Activated CD4-positive, alpha-beta memory T cell treated with anti-CD3 and anti-CD28 coated beads for 36 hours (primary cell): ENCODE measurements around the gene LAMTOR4. TPM values are rescaled to one million over a fixed set of nuclear protein-coding genes. Genes with fewer than 3 reads are reported as not detected.
A peak's percentile ranks its signal among the peaks of the same experiment; 100 is the strongest.

Experiments used
- CTCF ChIA-PET: fragments of 350-600 bp; sonication (Branson Sonifier 250); formaldehyde crosslinking; loops from one replicate; lab custom pipeline; 2021; ENCODE audit warnings: antibody characterized with exemption, inconsistent platforms; lab: Charles Lee
- POLR2A ChIA-PET: fragments of 350-600 bp; sonication (Branson Sonifier 250); formaldehyde crosslinking; loops from one replicate; lab custom pipeline; 2021; ENCODE audit warnings: antibody characterized with exemption; lab: Charles Lee
- DNase-seq: peaks from one replicate; pipeline ENCODE4 v3.0.0-alpha.2; 2020
- H3K27ac Mint-ChIP-seq: one replicate; pipeline ENCODE4 v1.8.0; 2021; ENCODE audit warnings: mixed read lengths
- H3K27me3 Mint-ChIP-seq: one replicate; pipeline ENCODE4 v1.8.0; 2021; ENCODE audit warnings: mixed read lengths
- H3K36me3 Mint-ChIP-seq: one replicate; pipeline ENCODE4 v1.8.0; 2021; ENCODE audit warnings: mixed read lengths
- H3K4me1 Mint-ChIP-seq: one replicate; pipeline ENCODE4 v1.8.0; 2021; ENCODE audit warnings: low read depth, mixed read lengths
- H3K4me3 Mint-ChIP-seq: one replicate; pipeline ENCODE4 v1.8.0; 2021; ENCODE audit warnings: mild to moderate bottlenecking, mixed read lengths
- H3K9me3 Mint-ChIP-seq: one replicate; pipeline ENCODE4 v1.8.0; 2021; ENCODE audit warnings: mixed read lengths
- intact Hi-C: fragments of 100-400 bp; cut with micrococcal nuclease; formaldehyde crosslinking; loops from one replicate; pipeline ENCODE4 v1.15.1; 2023
- total RNA-seq, 2 experiments: library from RNA; stranded (reverse); gene quantifications; one replicate each; pipeline ENCODE4 v1.2.3, GENCODE V29; 2021

Gene LAMTOR4
- total RNA-seq, result 100 to 1,000 TPM; 136 to 151 TPM

GRCh38 chr7:100148559-100149328, at the start of gene LAMTOR4:
Gene LAMTOR4 (plus strand): TSS chr7:100148918. CDS start chr7:100148973, 55 bp downstream.
- ChIA-PET POLR2A (interaction anchor here (0.6 to 1.6 kb wide), 9 partner anchors 9 to 280 kb away, joined by 3 to 4 read pairs (median 3); partner anchors contain the start of genes CNPY4, GPC2, MCM7 and ZCWPW1), CTCF (interaction anchor here (1.0 to 6.2 kb wide), 4 partner anchors 8 to 69 kb away, joined by 4 to 46 read pairs (median 8); no protein-coding TSS in a partner anchor)
- Mint-ChIP-seq H3K27me3 (no peaks in the 10 kb centered on the region), H3K36me3 (peaks cover 15% of the 10 kb centered on the region), H3K27ac (peak within 1 kb of the TSS; percentile 94), H3K4me1 (peaks cover 25% of the 10 kb centered on the region), H3K4me3 (peak within 1 kb of the TSS; percentile 95), H3K9me3 (no peaks in the 10 kb centered on the region)
- intact Hi-C loops, result loop anchor here (1.0 to 2.0 kb wide), 5 partner anchors 10 to 280 kb away; partner anchors contain the start of genes GPC2, MBLAC1, STAG3 and TRAPPC14
- DNase-seq, result peak; percentile 99

DNA sequence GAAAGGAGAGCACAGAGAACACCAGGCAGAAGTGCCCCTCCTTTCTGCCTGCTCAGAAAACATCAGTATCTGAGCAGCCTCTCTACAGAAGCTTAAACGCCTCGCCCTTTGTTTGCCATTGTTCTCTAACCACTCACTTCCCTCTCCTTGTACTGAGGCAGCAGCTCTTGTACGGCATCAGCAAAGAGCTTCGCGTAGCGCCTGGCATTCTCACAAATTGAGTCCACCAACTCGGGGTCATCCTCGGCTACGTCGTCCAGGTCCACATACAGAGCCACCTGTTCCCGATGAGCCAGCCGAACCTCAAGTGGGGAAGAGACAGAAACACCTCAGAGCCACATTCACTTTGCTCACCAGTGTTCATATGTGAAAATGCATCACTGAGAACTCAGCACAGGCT, 49.3 kb upstream of the LAMTOR4 start:
- CTCF ChIA-PET, result interaction anchor here (3.1 kb wide), 1 partner anchor 10 kb away, joined by 11 read pairs; the partner anchor contains the start of gene COPS6
- intact Hi-C loops, result no loop called here
- no peaks in the 10 kb centered on the region for H3K9me3 Mint-ChIP-seq
- H3K36me3 Mint-ChIP-seq, result peaks cover 59% of the 10 kb centered on the region
- no peak for DNase-seq
- H3K27me3 Mint-ChIP-seq, result no peaks in the 10 kb centered on the region
- peaks cover 50% of the 10 kb centered on the region for H3K4me1 Mint-ChIP-seq
- H3K4me3 Mint-ChIP-seq, result peak overlapping the region; percentile 90
- H3K27ac Mint-ChIP-seq, result peak overlapping the region; percentile 95
- POLR2A ChIA-PET, result interaction anchor here (1.1 to 3.5 kb wide), 2 partner anchors 10 to 13 kb away, joined by 3 to 44 read pairs; partner anchors contain the start of gene COPS6

DNA sequence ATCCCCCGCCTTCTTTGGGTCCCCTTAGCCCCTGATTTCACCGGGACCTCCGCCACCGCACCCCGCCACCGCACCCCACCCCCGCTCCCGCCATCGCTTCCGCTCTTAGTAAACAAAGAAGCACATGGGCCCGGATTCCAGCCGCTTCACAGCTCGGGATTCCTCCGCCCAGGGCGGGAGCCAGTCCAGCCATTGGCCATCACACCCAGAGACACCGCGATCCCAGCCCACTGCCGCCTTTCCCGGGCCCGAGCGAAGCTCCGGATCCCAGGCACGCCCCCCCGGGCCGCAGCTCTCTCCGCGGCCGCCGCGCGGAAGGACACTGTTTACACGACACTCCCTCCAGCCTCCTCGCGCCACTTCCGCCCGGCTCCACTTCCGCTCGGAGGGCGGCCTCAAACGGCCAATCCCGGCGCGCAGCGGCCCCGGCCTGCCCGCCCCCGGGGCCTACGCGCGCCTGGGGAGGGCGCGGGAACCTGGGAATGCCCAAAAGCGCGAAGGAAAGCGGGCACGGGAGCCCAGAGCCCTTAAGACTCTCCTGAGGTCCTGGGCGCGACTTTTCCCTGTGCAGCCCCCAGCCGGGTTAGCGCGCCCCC, 48.2 kb upstream of the LAMTOR4 start:
- ChIA-PET CTCF (interaction anchor here (0.9 to 3.1 kb wide), 6 partner anchors 11 to 31 kb away, joined by 3 to 21 read pairs (median 6); partner anchors contain the start of gene COPS6), POLR2A (interaction anchor here (0.9 to 3.5 kb wide), 13 partner anchors 8 to 328 kb away, joined by 3 to 44 read pairs (median 7); partner anchors contain the start of genes COPS6, LAMTOR4, MBLAC1 and MEPCE)
- DNase-seq, result peak; percentile 91
- Mint-ChIP-seq H3K36me3 (peaks cover 54% of the 10 kb centered on the region), H3K4me3 (peak overlapping the region; percentile 90), H3K9me3 (no peaks in the 10 kb centered on the region), H3K4me1 (peaks cover 44% of the 10 kb centered on the region), H3K27me3 (no peaks in the 10 kb centered on the region), H3K27ac (peak overlapping the region; percentile 95)
- intact Hi-C loops, result loop anchor here (1.0 kb wide), 4 partner anchors 11 to 27 kb away; partner anchors contain the start of genes CNPY4, TAF6 and ZNF3

DNA sequence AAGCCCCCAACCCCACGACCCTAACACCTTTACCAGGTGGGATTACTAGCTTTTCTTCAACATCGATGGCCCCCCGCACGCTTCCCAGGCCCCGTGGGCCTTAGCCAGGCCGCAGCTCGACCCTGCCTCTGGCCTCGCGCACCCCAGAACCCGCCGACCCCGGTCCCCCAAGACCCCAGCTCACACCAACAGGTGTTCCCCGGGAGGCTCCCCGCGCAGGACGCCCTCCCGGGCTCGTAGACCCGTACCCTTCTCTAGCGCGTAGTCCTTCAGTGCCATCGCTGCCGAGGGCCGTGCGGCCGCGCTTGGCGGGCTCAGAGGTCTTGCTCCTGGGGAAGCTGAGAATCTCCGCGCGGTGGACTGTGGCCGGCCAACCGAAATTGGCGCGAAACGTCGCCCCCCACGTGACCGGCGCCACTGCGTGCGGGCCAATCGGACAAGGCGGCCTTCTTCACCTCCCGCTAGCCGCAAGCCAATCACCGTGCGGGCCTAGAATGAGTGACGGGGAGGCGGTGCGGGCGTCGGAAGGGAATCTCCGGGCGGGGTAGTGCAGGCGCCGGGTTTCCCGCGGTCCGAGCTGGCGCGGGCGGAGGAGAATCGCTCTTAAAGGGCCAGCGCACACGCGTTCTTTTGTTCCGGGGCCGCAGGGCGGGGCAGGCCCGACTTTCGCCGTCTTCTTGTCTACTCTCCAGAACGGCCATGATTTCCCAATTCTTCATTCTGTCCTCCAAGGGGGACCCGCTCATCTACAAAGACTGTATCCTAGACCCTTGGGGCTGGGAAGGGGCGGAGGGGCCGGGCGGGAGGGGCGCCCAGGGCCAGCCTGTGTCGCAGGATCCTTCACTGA, 47.5 kb upstream of the LAMTOR4 start, which contains the start of the genes AP4M1 and MCM7:
TSS of gene AP4M1 (plus strand) at position 628 of the 847 bp plus-strand sequence. CDS start at position 700, 72 bp downstream.
TSS of gene MCM7 (minus strand) at position 382 of the 847 bp plus-strand sequence. CDS start at position 279, 103 bp downstream.
- Mint-ChIP-seq H3K9me3 (no peaks in the 10 kb centered on the region), H3K36me3 (peaks cover 46% of the 10 kb centered on the region), H3K27me3 (no peaks in the 10 kb centered on the region), H3K4me3 (peak within 1 kb of the TSS; percentile 90), H3K4me1 (peaks cover 40% of the 10 kb centered on the region), H3K27ac (peak within 1 kb of the TSS; percentile 95)
- intact Hi-C loops, result loop anchor here (1.0 kb wide), 3 partner anchors 18 to 26 kb away; partner anchors contain the start of genes CNPY4, TAF6 and ZNF3
- POLR2A ChIA-PET, result interaction anchor here (0.6 to 3.5 kb wide), 21 partner anchors 9 to 543 kb away, joined by 3 to 44 read pairs (median 5); partner anchors contain the start of genes COPS6, LAMTOR4, MBLAC1 and MEPCE
- DNase-seq, result peak; percentile 99
- CTCF ChIA-PET, result interaction anchor here (1.4 to 3.1 kb wide), 5 partner anchors 11 to 31 kb away, joined by 4 to 21 read pairs (median 8); partner anchors contain the start of gene COPS6

GRCh38 chr7:100102950-100103840, 45.5 kb upstream of the LAMTOR4 start:
- CTCF ChIA-PET, result interaction anchor here (1.2 to 2.7 kb wide), 2 partner anchors 29 to 114 kb away, joined by 4 to 21 read pairs; no protein-coding TSS in a partner anchor
- H3K27ac Mint-ChIP-seq, result peak overlapping the region; percentile 13
- H3K9me3 Mint-ChIP-seq, result no peaks in the 10 kb centered on the region
- H3K36me3 Mint-ChIP-seq, result peaks cover 43% of the 10 kb centered on the region
- intact Hi-C loops, result no loop called here
- POLR2A ChIA-PET, result interaction anchor here (0.6 to 3.5 kb wide), 4 partner anchors 14 to 761 kb away, joined by 3 to 44 read pairs (median 12); partner anchors contain the start of genes COPS6 and MBLAC1
- H3K27me3 Mint-ChIP-seq, result no peaks in the 10 kb centered on the region
- H3K4me3 Mint-ChIP-seq, result peak overlapping the region; percentile 90
- no peak for DNase-seq
- peaks cover 29% of the 10 kb centered on the region for H3K4me1 Mint-ChIP-seq

DNA sequence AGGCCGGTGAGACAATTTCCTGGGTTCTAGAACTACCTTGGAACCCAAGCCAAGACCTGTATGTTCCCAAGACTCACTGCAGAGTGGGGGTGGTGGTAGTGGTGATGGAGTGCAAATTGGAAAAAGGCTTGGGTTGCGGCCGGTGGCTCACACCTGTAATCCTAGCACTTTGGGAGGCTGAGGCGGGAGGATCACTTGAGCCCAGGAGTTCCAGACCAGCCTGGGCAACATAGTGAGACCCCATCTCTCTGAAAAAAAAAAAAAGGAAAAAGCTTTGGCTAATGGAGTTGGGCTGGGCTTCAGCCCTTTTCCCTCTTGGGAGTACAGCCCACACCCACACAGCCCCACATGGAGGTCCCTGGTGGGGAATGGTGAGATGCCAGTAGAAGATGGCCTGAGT, 43.2 kb upstream of the LAMTOR4 start:
- CTCF ChIA-PET, result no interaction called here
- peaks cover 8% of the 10 kb centered on the region for H3K4me1 Mint-ChIP-seq
- intact Hi-C loops, result no loop called here
- no peak overlapping the region for H3K27ac Mint-ChIP-seq
- H3K27me3 Mint-ChIP-seq, result no peaks in the 10 kb centered on the region
- peaks cover 31% of the 10 kb centered on the region for H3K36me3 Mint-ChIP-seq
- DNase-seq, result no peak
- POLR2A ChIA-PET, result interaction anchor here (1.1 kb wide), 1 partner anchor 12 kb away, joined by 3 read pairs; no protein-coding TSS in a partner anchor
- no peak overlapping the region for H3K4me3 Mint-ChIP-seq
- H3K9me3 Mint-ChIP-seq, result no peaks in the 10 kb centered on the region

DNA sequence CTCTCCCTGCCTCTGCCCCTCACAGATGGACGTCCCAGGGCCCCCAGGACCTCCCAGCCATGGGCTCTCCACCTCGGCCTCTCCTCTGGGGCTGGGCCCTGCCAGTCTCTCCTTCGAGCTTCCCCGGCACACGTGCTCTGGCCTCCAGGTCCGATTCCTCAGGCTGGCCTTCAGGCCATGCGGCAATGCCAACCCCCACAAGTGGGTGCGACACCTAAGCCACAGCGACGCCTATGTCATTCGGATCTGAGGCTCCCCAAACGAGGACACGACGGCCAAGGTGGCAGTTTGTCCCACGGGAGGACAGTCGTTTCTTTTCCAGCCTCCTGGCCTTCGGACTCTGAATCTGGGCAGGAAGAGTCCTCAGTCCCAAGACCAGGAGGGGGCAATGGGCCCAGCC, 42.1 kb upstream of the LAMTOR4 start:
- CTCF ChIA-PET, result no interaction called here
- Mint-ChIP-seq H3K27ac (no peak overlapping the region), H3K27me3 (no peaks in the 10 kb centered on the region)

DNA sequence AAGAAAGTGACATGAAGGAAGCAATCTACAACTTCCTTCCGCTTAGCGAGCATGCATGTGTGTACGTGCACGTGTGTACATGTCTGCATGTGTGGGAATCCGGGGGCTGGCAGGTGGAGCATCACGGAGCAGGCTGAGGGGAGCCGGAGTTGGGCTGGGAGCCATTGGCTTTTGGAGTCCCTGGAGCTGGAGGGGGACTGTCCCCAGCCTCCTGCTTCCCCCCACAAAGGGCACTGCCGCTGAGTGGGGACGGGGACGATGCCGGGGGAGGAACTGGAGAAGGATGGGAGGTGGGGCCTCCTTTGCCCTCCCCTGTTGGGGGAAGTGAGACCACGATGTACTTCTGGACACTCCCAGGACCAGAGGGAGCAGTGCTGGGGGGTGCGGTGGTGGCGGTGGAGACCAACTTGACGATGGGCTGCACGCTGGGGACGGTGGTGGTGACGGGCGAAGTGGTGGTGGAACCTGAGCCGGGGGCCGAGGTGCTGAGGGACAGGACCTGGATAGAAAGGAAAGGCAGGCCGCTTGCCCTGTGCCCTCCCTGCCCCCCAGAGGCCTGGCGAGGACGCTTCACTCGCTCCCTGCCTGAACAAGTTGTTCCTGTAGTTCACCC, 41.5 kb upstream of the LAMTOR4 start:
- POLR2A ChIA-PET, result no interaction called here
- Mint-ChIP-seq H3K4me1 (peaks cover 8% of the 10 kb centered on the region), H3K27me3 (no peaks in the 10 kb centered on the region), H3K36me3 (peaks cover 35% of the 10 kb centered on the region), H3K9me3 (no peaks in the 10 kb centered on the region), H3K27ac (no peak overlapping the region), H3K4me3 (no peak overlapping the region)
- CTCF ChIA-PET, result no interaction called here
- intact Hi-C loops, result no loop called here
- no peak for DNase-seq

More for the DNA sequence above, 42.1 kb upstream of the LAMTOR4 start:
- intact Hi-C loops, result no loop called here
- Mint-ChIP-seq H3K4me1 (peaks cover 8% of the 10 kb centered on the region), H3K4me3 (no peak overlapping the region), H3K9me3 (no peaks in the 10 kb centered on the region), H3K36me3 (peaks cover 31% of the 10 kb centered on the region)
- no peak for DNase-seq
- POLR2A ChIA-PET, result interaction anchor here (1.1 kb wide), 1 partner anchor 11 kb away, joined by 3 read pairs; no protein-coding TSS in a partner anchor

GRCh38 chr7:100107890-100108289, 40.8 kb upstream of the LAMTOR4 start:
- intact Hi-C loops, result no loop called here
- H3K9me3 Mint-ChIP-seq, result no peaks in the 10 kb centered on the region
- H3K27me3 Mint-ChIP-seq, result no peaks in the 10 kb centered on the region
- H3K4me3 Mint-ChIP-seq, result no peak overlapping the region
- DNase-seq, result no peak
- peaks cover 2% of the 10 kb centered on the region for H3K4me1 Mint-ChIP-seq
- POLR2A ChIA-PET, result no interaction called here
- CTCF ChIA-PET, result no interaction called here
- H3K27ac Mint-ChIP-seq, result no peak overlapping the region
- peaks cover 39% of the 10 kb centered on the region for H3K36me3 Mint-ChIP-seq
